Mesenchymal stem cell (in vitro differentiated cells and primary cell): ENCODE data around the gene AKAP6. TPM values are rescaled to one million over a fixed set of nuclear protein-coding genes. Genes with fewer than 3 reads are reported as not detected.
A peak's percentile ranks its signal among the peaks of the same experiment; 100 is the strongest.

ENCODE experiments used
- DNase-seq: peaks from one replicate; pipeline ENCODE4 v3.0.0-alpha.2; 2013
- H2AFZ ChIP-seq: one replicate; pipeline ENCODE4 v1.6.1; 2013; ENCODE audit warnings: low read depth, mild to moderate bottlenecking, control low read depth, inconsistent platforms, low read length, moderate library complexity
- H2AK5ac ChIP-seq: 2 replicates; pipeline ENCODE4 v1.6.1; 2013; ENCODE audit warnings: low read length, moderate library complexity, mild to moderate bottlenecking, inconsistent platforms; ENCODE audit not compliant: severe bottlenecking
- H2BK120ac ChIP-seq: one replicate; pipeline ENCODE4 v1.6.1; 2013; ENCODE audit warnings: low read depth, mild to moderate bottlenecking, inconsistent platforms, low read length, moderate library complexity
- H2BK12ac ChIP-seq, 2 experiments: one replicate each; pipeline ENCODE4 v1.6.1; 2013; ENCODE audit warnings: inconsistent platforms in 2 of 2, low read length in 2 of 2, mild to moderate bottlenecking in 2 of 2, moderate library complexity in 2 of 2, control low read depth in 1 of 2
- H2BK15ac ChIP-seq: one replicate; pipeline ENCODE4 v1.6.1; 2013; ENCODE audit warnings: mild to moderate bottlenecking, low read depth, inconsistent platforms; ENCODE audit not compliant: poor library complexity, severe bottlenecking
- H2BK5ac ChIP-seq: 2 replicates; pipeline ENCODE4 v1.6.1; 2013; ENCODE audit warnings: low read depth, mild to moderate bottlenecking, low read length, control low read depth, inconsistent platforms; ENCODE audit not compliant: poor library complexity, severe bottlenecking
- H3K14ac ChIP-seq, 2 experiments: one replicate each; pipeline ENCODE4 v1.6.1; 2013; ENCODE audit warnings: inconsistent platforms in 2 of 2, low read length in 2 of 2, control low read depth in 1 of 2, mild to moderate bottlenecking in 1 of 2, moderate library complexity in 1 of 2
- H3K18ac ChIP-seq, 2 experiments: one replicate each; pipeline ENCODE4 v1.6.1; 2013; ENCODE audit warnings: inconsistent platforms in 2 of 2, low read length in 2 of 2, control low read depth in 1 of 2, low read depth in 1 of 2, mild to moderate bottlenecking in 1 of 2
- H3K23ac ChIP-seq, 2 experiments: one replicate each; pipeline ENCODE4 v1.6.1; 2013; ENCODE audit warnings: inconsistent platforms in 2 of 2, low read length in 2 of 2, mild to moderate bottlenecking in 2 of 2, moderate library complexity in 2 of 2, control low read depth in 1 of 2
- H3K27ac ChIP-seq: 2 replicates; pipeline ENCODE4 v1.5.1; 2013; ENCODE audit warnings: mild to moderate bottlenecking, moderate library complexity, low read length, control low read depth, inconsistent platforms; ENCODE audit not compliant: poor library complexity, severe bottlenecking
- H3K27me3 ChIP-seq, 2 experiments: 2 replicates each; pipeline versions ENCODE4 v1.6.1 to v1.7.0; 2013; ENCODE audit warnings: low read length in 2 of 2, mild to moderate bottlenecking in 2 of 2, moderate library complexity in 2 of 2, control low read depth in 1 of 2, inconsistent platforms in 1 of 2; ENCODE audit not compliant: control insufficient read depth in 1 of 2, insufficient read depth in 1 of 2
- H3K36me3 ChIP-seq, 2 experiments: 2 replicates each; pipeline versions ENCODE4 v1.6.1 to v1.7.0; 2013; ENCODE audit warnings: low read length in 2 of 2, control low read depth in 1 of 2, inconsistent platforms in 1 of 2, low read depth in 1 of 2, mild to moderate bottlenecking in 1 of 2; ENCODE audit not compliant: insufficient read depth in 2 of 2, control insufficient read depth in 1 of 2
- H3K4ac ChIP-seq, 2 experiments: one replicate each; pipeline ENCODE4 v1.6.1; 2013; ENCODE audit warnings: inconsistent platforms in 2 of 2, low read length in 2 of 2, mild to moderate bottlenecking in 2 of 2, moderate library complexity in 2 of 2, control low read depth in 1 of 2, low read depth in 1 of 2
- H3K4me1 ChIP-seq: 2 replicates; pipeline ENCODE4 v1.6.1; 2013; ENCODE audit warnings: low read depth, low read length, control low read depth; ENCODE audit not compliant: control insufficient read depth, insufficient read depth
- H3K4me2 ChIP-seq: 2 replicates; pipeline ENCODE4 v1.6.1; 2013; ENCODE audit warnings: low read length, mild to moderate bottlenecking, inconsistent platforms; ENCODE audit not compliant: poor library complexity, severe bottlenecking
- H3K4me3 ChIP-seq, 2 experiments: 2 replicates each; pipeline versions ENCODE4 v1.5.1 to v1.7.0; 2013; ENCODE audit warnings: low read length in 2 of 2, mild to moderate bottlenecking in 2 of 2, control low read depth in 1 of 2, low read depth in 1 of 2; ENCODE audit not compliant: insufficient read depth in 1 of 2
- H3K79me1 ChIP-seq: replicated peaks from 2 replicates; pipeline ENCODE4 v1.6.1; 2013; ENCODE audit warnings: mild to moderate bottlenecking, control low read depth, low read length, inconsistent platforms; ENCODE audit not compliant: poor library complexity, severe bottlenecking
- H3K9ac ChIP-seq: 2 replicates; pipeline ENCODE4 v1.7.0; 2013; ENCODE audit warnings: mild to moderate bottlenecking, low read length, moderate library complexity
- H3K9me3 ChIP-seq: 2 replicates; pipeline ENCODE4 v1.7.0; 2013; ENCODE audit warnings: mild to moderate bottlenecking, low read length; ENCODE audit not compliant: control insufficient read depth
- H4K8ac ChIP-seq: one replicate; pipeline ENCODE4 v1.6.1; 2013; ENCODE audit warnings: inconsistent platforms, mild to moderate bottlenecking, low read length, moderate library complexity
- H4K91ac ChIP-seq: one replicate; pipeline ENCODE4 v1.6.1; 2013; ENCODE audit warnings: mild to moderate bottlenecking, low read length, inconsistent platforms
- WGBS: methylation state at CpG from one replicate; pipeline ENCODE4 v1.1.7; 2013; ENCODE audit warnings: mixed read lengths; 5-methylcytosine and 5-hydroxymethylcytosine counted together
- small RNA-seq: library from polyadenylated mRNA; stranded (forward); fragments of <200 nt; extraction: miRNeasy Mini kit (QIAGEN cat#:217004); gene quantifications from one replicate; pipeline ENCODE3, GENCODE V24; 2013; ENCODE audit warnings: low read depth

Gene AKAP6

DNA sequence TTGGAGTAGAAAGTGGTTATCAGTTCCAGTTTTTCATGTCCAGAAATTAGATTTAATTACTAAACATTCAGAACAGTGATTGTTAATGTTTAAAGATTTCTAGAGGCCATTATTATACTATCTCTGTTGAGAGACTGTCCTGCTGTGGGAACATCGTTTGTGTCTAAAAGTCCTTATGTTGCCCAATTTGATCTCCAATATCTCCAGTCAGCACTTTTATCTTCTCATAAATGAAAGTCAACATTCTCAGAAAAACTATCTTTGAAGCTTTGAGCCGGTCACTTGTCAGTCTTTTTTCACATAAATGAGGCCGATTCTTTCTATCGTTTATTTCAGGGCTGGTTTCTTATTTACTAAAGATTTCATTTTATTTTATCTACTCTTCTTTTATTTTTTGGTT lies 518.8 kb downstream of the AKAP6 start:
- Histone ChIP-seq H3K36me3 (no peaks in the 10 kb centered on the region), H3K4me3 (no peak overlapping the region), H2BK120ac (no peak overlapping the region), H3K14ac (no peak overlapping the region), H4K8ac (no peak overlapping the region), H2BK5ac (no peak overlapping the region), H3K27me3 (no peaks in the 10 kb centered on the region), H3K27ac (no peak overlapping the region), H3K4me2 (no peak overlapping the region), H3K4me1 (no peaks in the 10 kb centered on the region), H3K18ac (no peak overlapping the region), H4K91ac (no peak overlapping the region), H3K79me1 (no peaks in the 10 kb centered on the region), H2AFZ (no peak overlapping the region), H2BK12ac (no peak overlapping the region), H2BK15ac (no peak overlapping the region), H3K23ac (no peak overlapping the region), H2AK5ac (no peak overlapping the region), H3K9me3 (no peaks in the 10 kb centered on the region), H3K9ac (no peak overlapping the region), H3K4ac (no peak overlapping the region)
- DNase-seq = no peak
- WGBS = 100% methylated on average over 2 of the region's 4 CpGs

DNA sequence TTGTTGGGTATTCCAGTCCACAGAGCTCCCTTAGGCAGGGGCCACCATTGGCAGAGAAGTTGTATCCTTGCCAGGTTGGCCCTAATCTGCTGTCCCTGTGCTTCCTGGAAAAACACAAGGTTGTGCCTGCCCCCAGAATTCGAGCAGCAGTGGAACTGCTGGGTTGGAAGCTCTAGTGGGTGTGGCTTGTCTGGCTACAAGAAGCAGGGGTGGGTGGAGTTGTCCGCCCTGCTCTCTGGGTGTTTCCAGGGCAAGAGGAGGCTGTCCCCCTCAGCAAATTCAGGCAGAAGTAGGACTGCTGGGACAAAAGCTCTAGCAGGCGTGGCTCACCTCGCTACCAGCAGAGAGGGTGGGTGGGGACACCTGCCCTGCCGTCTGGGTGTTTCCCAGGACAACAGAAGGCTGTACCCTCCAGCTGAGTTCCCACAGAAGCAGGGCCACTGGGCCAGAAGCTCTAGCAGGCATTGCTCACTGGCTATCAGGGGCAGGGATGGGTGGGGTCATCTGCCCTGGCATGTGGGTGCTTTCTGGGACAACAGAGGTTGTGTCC lies 536.8 kb downstream of the AKAP6 start:
- Histone ChIP-seq H3K36me3 (no peaks in the 10 kb centered on the region), H3K23ac (no peak overlapping the region), H4K91ac (no peak overlapping the region), H3K4me1 (no peaks in the 10 kb centered on the region), H3K18ac (no peak overlapping the region), H2AFZ (no peak overlapping the region), H3K4me2 (no peak overlapping the region), H3K79me1 (no peaks in the 10 kb centered on the region), H2BK12ac (no peak overlapping the region), H3K9ac (no peak overlapping the region), H3K27me3 (no peaks in the 10 kb centered on the region), H3K4ac (no peak overlapping the region), H3K27ac (no peak overlapping the region), H2AK5ac (no peak overlapping the region), H4K8ac (no peak overlapping the region), H2BK5ac (no peak overlapping the region), H3K14ac (peak overlapping the region in 1 of 2 experiments; percentile 39), H3K4me3 (no peak overlapping the region), H2BK15ac (no peak overlapping the region), H3K9me3 (peaks cover 2% of the 10 kb centered on the region), H2BK120ac (no peak overlapping the region)
- 68% methylated on average over 5 of the region's 5 CpGs for WGBS
- DNase-seq = no peak

DNA sequence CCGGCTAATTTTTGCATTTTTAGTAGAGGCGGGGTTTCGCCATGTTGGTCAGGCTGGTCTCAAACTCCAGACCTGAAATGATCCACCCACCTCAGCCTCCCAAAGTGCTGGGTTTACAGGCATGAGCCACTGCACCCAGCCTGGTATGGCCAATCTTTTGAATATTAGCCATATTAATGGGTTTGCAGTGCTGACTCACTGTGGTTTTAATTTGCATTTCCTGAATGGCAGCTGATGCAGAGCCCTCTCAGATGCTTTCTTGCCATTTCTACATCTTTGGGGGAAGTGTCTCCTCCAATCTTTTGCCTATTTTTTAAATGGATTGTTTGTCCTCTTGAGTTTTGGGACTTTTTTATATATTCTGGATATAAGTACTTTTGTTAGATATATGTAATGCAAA lies 554.1 kb downstream of the AKAP6 start:
- Histone ChIP-seq H3K27me3 (no peaks in the 10 kb centered on the region), H4K91ac (no peak overlapping the region), H3K14ac (no peak overlapping the region), H2BK15ac (no peak overlapping the region), H2BK12ac (no peak overlapping the region), H3K18ac (no peak overlapping the region), H3K9ac (no peak overlapping the region), H3K4ac (no peak overlapping the region), H3K79me1 (no peaks in the 10 kb centered on the region), H2BK120ac (no peak overlapping the region), H3K23ac (no peak overlapping the region), H3K4me3 (no peak overlapping the region), H3K9me3 (peaks cover 7% of the 10 kb centered on the region), H3K4me1 (peaks cover 2% of the 10 kb centered on the region), H2AFZ (no peak overlapping the region), H4K8ac (no peak overlapping the region), H3K4me2 (no peak overlapping the region), H2AK5ac (no peak overlapping the region), H2BK5ac (no peak overlapping the region), H3K36me3 (no peaks in the 10 kb centered on the region), H3K27ac (no peak overlapping the region)
- WGBS = 100% methylated on average over 3 of the region's 3 CpGs
- DNase-seq = peak; percentile 13

Small RNA genes within 50 kb of the gene (small RNA-seq; reads per million reads assigned to genes)
- not detected for gene RN7SL660P
